ENCODE data around the gene MAPT. TPM values are rescaled to one million over a fixed set of nuclear protein-coding genes. Genes with fewer than 3 reads are reported as not detected.
A peak's percentile ranks its signal among the peaks of the same experiment; 100 is the strongest.

The MAPT gene
- total RNA-seq, 2 experiments from 2014 or later, result 0.69 to 0.74 TPM

DNA sequence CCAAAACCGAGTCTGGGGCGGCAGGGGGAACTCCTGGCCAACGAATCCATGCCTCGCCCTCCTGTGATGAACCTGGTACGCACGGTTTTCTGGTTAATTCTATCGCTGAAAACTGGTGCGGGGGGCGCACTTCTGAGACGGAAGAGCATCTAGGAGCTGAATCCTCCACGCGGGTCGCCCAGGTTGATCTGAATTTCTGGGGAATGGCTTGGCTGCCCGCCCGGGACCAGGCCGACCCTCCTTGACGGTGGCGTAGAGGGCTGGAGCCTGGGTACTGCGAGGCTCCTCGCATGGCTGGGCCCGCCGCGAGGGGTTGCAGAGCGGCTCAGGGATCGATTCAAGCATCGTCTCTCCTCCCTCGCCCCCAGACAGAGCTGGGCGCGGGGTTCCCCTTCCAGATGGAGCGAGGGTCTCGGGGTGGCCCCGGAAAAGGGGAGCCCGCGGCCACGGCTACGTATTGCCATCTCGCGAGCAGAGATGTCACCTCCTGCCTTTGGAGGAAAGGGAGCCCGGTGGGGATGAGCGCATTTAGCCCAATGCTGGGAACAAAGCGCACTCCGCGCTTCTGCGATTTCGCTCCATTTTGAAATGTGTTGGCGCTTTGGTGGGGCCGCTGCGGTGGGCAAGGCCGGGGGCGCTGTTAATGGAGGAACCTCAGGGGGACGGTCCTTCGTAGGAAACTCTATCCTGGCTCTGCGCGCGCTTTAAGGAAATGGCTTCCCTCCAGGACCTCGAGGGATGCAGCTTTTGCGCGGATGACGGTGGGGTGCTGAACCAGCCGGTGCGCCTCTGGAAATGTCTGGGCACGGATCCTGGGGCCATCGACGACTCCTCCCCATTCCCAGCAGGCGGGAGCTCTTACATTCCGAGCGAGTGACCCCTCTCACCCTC, 2.7 kb downstream of the MAPT start:
- Mint-ChIP-seq H3K4me1 (peaks cover 10% of the 10 kb centered on the region), H3K27me3 (peaks cover 79% of the 10 kb centered on the region), H3K36me3 (no peaks in the 10 kb centered on the region), H3K4me3 (no peak overlapping the region), H3K27ac (no peak overlapping the region), H3K9me3 (no peaks in the 10 kb centered on the region)
- POLR2A ChIA-PET, result no interaction called here
- peak; percentile 38 for DNase-seq
- ATAC-seq (ENCODE audit: low read depth), result no peak

GRCh38 chr17:45900136-45900535, 5.8 kb downstream of the MAPT start:
- Mint-ChIP-seq H3K27me3 (peaks cover 61% of the 10 kb centered on the region), H3K4me1 (peaks cover 5% of the 10 kb centered on the region), H3K4me3 (no peak overlapping the region)

DNA sequence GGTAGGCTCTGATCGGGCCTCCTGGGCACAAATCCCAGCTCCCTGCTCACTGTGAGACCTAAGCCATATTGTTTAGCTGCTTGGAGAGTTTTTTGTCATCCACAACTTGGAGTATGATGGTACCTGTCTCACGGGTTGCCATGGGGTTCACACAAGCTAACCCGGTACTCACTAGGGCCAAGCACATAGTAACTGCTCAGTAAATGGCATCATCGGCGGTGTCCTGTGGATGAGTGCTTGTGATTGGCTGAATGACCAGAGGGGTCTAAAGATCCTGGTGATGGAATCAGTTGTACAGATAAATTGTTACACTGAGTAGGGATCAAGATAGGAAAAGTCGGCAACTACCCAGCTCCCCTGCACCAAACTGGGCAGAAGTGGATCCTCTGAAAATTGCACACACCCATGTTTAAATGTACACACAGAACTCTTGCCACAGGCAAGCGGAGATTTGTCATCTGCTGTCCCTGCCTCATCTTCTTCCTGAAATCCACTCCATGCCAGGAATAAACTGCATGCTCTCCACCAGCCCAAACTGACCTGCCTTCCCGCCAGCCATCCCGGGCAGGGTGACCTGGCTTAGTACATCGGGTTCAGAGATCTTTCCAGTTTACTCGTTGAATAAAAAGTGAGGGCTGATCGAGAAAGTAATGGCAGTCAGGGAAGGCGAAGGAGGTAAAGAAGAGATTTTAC, 6.5 kb downstream of the MAPT start:
- ATAC-seq (ENCODE audit: low read depth) (no peak), DNase-seq (no peak)
- no peaks in the 10 kb centered on the region for H3K9me3 Mint-ChIP-seq
- H3K36me3 Mint-ChIP-seq, result no peaks in the 10 kb centered on the region
- POLR2A ChIA-PET, result no interaction called here
- no peak overlapping the region for H3K27ac Mint-ChIP-seq
- peaks cover 2% of the 10 kb centered on the region for H3K4me1 Mint-ChIP-seq
- H3K4me3 Mint-ChIP-seq, result no peak overlapping the region
- H3K27me3 Mint-ChIP-seq, result peaks cover 58% of the 10 kb centered on the region

More at GRCh38 chr17:45900136-45900535, 5.8 kb downstream of the MAPT start:
- no peaks in the 10 kb centered on the region for H3K36me3 Mint-ChIP-seq
- ATAC-seq (ENCODE audit: low read depth), result no peak
- no peaks in the 10 kb centered on the region for H3K9me3 Mint-ChIP-seq
- no peak overlapping the region for H3K27ac Mint-ChIP-seq
- no peak for DNase-seq
- POLR2A ChIA-PET, result no interaction called here

DNA sequence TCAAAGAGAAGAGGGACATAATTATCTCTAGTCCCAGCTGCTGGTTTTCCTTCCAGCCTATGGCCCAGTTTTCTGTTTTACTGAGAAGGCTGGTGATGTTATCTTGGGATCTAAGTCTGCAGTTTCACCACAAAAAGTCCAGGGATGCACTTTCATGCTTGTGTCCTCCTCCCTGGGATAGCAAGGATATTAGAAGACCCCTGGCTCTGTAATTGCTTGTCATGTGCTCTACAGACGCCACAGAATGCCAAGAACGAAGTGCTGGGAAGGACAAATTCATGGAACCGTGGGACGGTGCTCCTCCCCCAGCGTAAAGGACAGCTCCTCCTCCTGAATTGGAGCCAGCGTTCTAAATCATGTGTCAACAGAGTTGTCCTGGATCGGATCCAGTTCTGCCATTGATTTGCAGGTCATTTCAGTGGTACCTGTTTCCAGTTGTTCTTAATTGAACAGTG, 8.6 kb downstream of the MAPT start:
- POLR2A ChIA-PET, result no interaction called here
- peaks cover 6% of the 10 kb centered on the region for H3K4me1 Mint-ChIP-seq
- no peak for ATAC-seq (ENCODE audit: low read depth)
- H3K27ac Mint-ChIP-seq, result no peak overlapping the region
- no peak overlapping the region for H3K4me3 Mint-ChIP-seq
- H3K36me3 Mint-ChIP-seq, result no peaks in the 10 kb centered on the region
- no peaks in the 10 kb centered on the region for H3K9me3 Mint-ChIP-seq
- peaks cover 44% of the 10 kb centered on the region for H3K27me3 Mint-ChIP-seq
- no peak for DNase-seq

DNA sequence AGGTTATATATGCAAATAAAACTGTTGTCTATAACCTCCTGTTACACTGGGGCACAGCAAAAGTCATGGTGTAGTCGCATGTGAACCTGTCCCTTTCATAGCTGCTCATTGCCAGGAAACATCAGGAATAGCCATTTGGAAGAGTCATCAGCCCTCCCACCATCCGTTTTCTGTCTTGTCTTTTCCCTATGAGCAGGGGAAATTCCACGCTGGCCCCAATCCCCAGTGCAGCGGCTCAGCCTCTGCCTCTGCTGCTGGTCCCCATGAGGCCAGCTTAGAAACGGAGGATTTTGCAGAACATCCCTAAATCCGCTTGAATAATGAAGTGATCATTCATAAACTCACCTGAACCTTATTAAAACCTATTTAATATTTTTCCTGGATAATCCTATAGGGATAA, 10.5 kb downstream of the MAPT start:
- no peaks in the 10 kb centered on the region for H3K36me3 Mint-ChIP-seq

DNA sequence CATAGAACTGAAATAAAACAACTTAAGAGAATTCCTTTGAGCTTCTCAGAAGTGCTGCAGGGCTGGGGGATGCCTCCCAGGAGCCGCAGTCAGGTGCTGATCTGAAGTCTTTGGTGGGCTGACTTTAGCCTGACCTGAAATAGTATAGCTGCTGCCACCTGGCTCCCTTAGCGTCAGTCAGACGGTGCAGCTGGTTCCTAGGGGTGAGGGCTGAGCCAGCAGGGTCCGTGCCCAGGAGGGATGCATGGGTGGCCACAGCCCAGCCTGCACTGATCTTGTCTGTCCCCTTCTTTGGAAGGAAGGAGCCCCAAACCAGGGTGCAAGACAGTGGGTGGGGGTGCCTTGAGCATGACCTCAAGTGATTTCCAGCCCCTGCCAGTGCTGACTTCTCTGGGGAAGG, 11.5 kb downstream of the MAPT start:
- no peaks in the 10 kb centered on the region for H3K36me3 Mint-ChIP-seq
- H3K4me3 Mint-ChIP-seq, result no peak overlapping the region
- no peak for DNase-seq
- ATAC-seq (ENCODE audit: low read depth), result no peak
- peak overlapping the region; percentile 21 for H3K27ac Mint-ChIP-seq
- POLR2A ChIA-PET, result no interaction called here
- H3K27me3 Mint-ChIP-seq, result peaks cover 21% of the 10 kb centered on the region
- H3K9me3 Mint-ChIP-seq, result no peaks in the 10 kb centered on the region
- peaks cover 8% of the 10 kb centered on the region for H3K4me1 Mint-ChIP-seq

More for the DNA sequence above, 10.5 kb downstream of the MAPT start:
- H3K4me1 Mint-ChIP-seq, result peaks cover 8% of the 10 kb centered on the region
- no peak for ATAC-seq (ENCODE audit: low read depth)
- H3K4me3 Mint-ChIP-seq, result no peak overlapping the region
- no peak overlapping the region for H3K27ac Mint-ChIP-seq
- DNase-seq, result no peak
- POLR2A ChIA-PET, result no interaction called here
- peaks cover 24% of the 10 kb centered on the region for H3K27me3 Mint-ChIP-seq
- no peaks in the 10 kb centered on the region for H3K9me3 Mint-ChIP-seq

DNA sequence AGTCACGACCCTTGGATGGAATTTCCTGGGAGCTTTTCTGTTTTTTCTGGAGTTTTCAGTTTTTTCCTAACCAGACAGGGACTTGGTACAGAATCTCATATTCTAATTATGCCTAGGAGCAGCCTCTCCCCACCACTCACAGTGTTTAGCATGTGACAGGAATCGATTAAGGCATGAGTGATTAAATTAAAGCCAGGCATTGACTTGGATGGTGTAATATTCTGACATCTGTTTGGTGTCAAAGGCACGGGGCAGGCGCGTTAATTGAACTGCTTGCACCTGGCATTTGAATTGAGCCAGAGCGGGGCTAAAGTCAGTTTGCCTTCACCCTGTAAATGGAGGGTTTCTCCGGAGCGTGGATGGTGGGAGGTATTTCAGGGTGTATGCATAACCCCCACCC, 11.9 kb downstream of the MAPT start:
- H3K27ac Mint-ChIP-seq, result peak overlapping the region; percentile 21
- H3K4me1 Mint-ChIP-seq, result peaks cover 8% of the 10 kb centered on the region
- no peak for ATAC-seq (ENCODE audit: low read depth)
- H3K4me3 Mint-ChIP-seq, result no peak overlapping the region
- H3K36me3 Mint-ChIP-seq, result peaks cover 2% of the 10 kb centered on the region
- no peak for DNase-seq
- POLR2A ChIA-PET, result no interaction called here
- H3K9me3 Mint-ChIP-seq, result no peaks in the 10 kb centered on the region
- peaks cover 21% of the 10 kb centered on the region for H3K27me3 Mint-ChIP-seq

GRCh38 chr17:45906927-45907622, 12.7 kb downstream of the MAPT start:
- POLR2A ChIA-PET, result no interaction called here
- Mint-ChIP-seq H3K4me1 (peaks cover 8% of the 10 kb centered on the region), H3K4me3 (peak overlapping the region; percentile 12), H3K9me3 (no peaks in the 10 kb centered on the region), H3K27ac (no peak overlapping the region), H3K36me3 (peaks cover 2% of the 10 kb centered on the region), H3K27me3 (peaks cover 18% of the 10 kb centered on the region)
- no peak for ATAC-seq (ENCODE audit: low read depth)
- DNase-seq, result no peak

GRCh38 chr17:45907750-45908395, 13.5 kb downstream of the MAPT start:
- no peak overlapping the region for H3K4me3 Mint-ChIP-seq
- POLR2A ChIA-PET, result interaction anchor here (0.5 kb wide), 1 partner anchor 380 kb away, joined by 3 read pairs; no protein-coding TSS in a partner anchor

DNA sequence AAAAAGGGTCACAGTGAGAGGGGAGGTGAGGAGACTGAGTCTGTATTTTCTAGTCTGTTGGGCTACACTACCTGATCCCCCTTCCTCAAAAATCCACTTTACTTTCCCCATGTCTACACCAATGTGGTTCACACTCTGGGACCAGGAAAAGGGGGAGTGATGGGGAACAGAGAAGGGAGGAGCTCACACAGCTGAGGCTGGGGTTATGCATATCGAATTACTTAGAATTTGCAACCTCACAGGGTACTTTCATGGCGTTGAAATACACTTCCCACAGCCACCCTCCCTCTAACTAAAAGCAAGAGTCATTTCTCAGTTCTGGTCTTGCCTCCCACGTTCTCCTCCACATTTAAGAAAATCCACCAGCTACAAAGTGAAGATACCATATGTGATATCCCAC, 14.1 kb downstream of the MAPT start:
- ATAC-seq (ENCODE audit: low read depth) (no peak), DNase-seq (no peak)
- POLR2A ChIA-PET, result interaction anchor here (0.5 kb wide), 1 partner anchor 379 kb away, joined by 3 read pairs; no protein-coding TSS in a partner anchor
- H3K9me3 Mint-ChIP-seq, result peaks cover 5% of the 10 kb centered on the region
- peaks cover 2% of the 10 kb centered on the region for H3K36me3 Mint-ChIP-seq
- H3K27me3 Mint-ChIP-seq, result peaks cover 22% of the 10 kb centered on the region
- H3K4me3 Mint-ChIP-seq, result no peak overlapping the region
- no peak overlapping the region for H3K27ac Mint-ChIP-seq
- H3K4me1 Mint-ChIP-seq, result peaks cover 8% of the 10 kb centered on the region

More at GRCh38 chr17:45907750-45908395, 13.5 kb downstream of the MAPT start:
- DNase-seq (no peak), ATAC-seq (ENCODE audit: low read depth) (no peak)
- Mint-ChIP-seq H3K27ac (no peak overlapping the region), H3K4me1 (peaks cover 8% of the 10 kb centered on the region), H3K27me3 (peaks cover 16% of the 10 kb centered on the region), H3K9me3 (peaks cover under 1% of the 10 kb centered on the region), H3K36me3 (peaks cover 2% of the 10 kb centered on the region)

DNA sequence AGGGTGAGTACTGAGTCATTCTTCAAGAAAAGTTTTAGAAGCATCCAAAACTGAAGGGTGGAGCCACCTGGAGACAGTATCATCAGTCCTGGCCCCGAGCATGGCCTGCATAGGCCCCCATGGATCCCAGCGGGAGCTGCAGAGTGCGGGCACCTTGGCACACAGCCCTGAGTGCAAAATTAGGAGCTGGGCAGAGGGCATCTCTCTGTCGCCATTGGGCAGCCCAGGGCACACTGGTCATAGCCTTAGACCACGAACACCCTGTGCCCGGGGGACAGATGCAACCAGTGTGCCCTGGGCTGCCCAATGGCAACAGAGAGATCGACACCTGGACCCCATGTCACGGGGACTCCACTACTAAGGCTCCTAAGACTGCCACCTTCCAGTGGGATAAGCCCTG, 14.6 kb downstream of the MAPT start:
- peaks cover 8% of the 10 kb centered on the region for H3K4me1 Mint-ChIP-seq

DNA sequence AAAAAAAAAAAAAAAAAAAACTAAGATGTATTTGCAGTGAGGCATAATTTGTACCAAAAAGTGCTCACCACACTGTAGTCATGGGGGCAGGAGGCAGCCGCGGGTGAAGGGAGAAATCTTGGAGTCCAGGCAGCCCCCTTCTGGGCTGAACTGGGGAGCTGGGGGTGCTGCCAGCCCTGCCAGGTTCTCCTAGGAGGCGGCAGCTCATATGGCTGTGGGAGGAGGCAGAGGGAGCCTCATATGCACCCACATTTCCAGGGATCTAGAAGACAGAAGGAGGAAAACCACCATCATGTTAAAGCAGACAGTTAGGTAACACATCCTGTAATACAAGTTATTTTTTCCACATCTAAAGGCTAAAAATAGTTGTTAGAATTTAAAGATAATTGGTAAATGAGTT, 16.3 kb downstream of the MAPT start:
- Mint-ChIP-seq H3K9me3 (peaks cover 5% of the 10 kb centered on the region), H3K27ac (no peak overlapping the region), H3K27me3 (peaks cover 26% of the 10 kb centered on the region), H3K36me3 (peaks cover 2% of the 10 kb centered on the region), H3K4me3 (no peak overlapping the region), H3K4me1 (peaks cover 10% of the 10 kb centered on the region)
- no peak for ATAC-seq (ENCODE audit: low read depth)
- DNase-seq, result no peak
- POLR2A ChIA-PET, result no interaction called here

More for the DNA sequence above, 14.6 kb downstream of the MAPT start:
- Mint-ChIP-seq H3K9me3 (peaks cover 5% of the 10 kb centered on the region), H3K27ac (no peak overlapping the region), H3K4me3 (no peak overlapping the region), H3K27me3 (peaks cover 25% of the 10 kb centered on the region), H3K36me3 (peaks cover 2% of the 10 kb centered on the region)
- POLR2A ChIA-PET, result no interaction called here
- DNase-seq (no peak), ATAC-seq (ENCODE audit: low read depth) (no peak)

DNA sequence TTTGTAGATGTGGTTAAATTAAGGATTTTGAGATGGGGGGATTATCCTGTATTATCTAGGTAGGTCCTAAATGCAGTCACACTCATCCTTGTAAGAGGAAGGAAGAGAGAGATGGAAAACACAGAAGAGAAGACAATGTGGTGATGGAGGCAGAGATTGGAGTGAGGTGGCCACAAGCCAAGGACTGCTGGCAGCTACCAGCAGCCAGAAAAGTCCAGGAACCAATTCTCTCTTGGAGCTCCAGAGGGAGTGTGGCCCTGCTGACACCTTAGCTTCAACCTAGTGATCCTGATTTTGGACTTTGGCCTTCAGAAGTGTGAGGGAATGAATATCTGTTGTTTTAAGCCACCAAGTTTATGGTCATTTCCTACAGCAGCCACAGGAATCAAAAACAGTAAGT, 18.0 kb downstream of the MAPT start:
- POLR2A ChIA-PET, result no interaction called here
- no peak overlapping the region for H3K4me3 Mint-ChIP-seq
- DNase-seq (no peak), ATAC-seq (ENCODE audit: low read depth) (no peak)
- H3K9me3 Mint-ChIP-seq, result peaks cover 5% of the 10 kb centered on the region
- H3K36me3 Mint-ChIP-seq, result peaks cover 2% of the 10 kb centered on the region
- peaks cover 7% of the 10 kb centered on the region for H3K4me1 Mint-ChIP-seq
- H3K27ac Mint-ChIP-seq, result no peak overlapping the region
- peaks cover 23% of the 10 kb centered on the region for H3K27me3 Mint-ChIP-seq

Data from activated naive CD8-positive, alpha-beta T cell treated with anti-CD3 and anti-CD28 coated beads, Interleukin-2, amount 10 ng/mL, durations not matched to agents 7 days and 5 days (primary cell).